ENCODE measurements around the gene RHNO1.
A peak's percentile ranks its signal among the peaks of the same experiment; 100 is the strongest.

Gene RHNO1

GRCh38 chr12:2853626-2854025, 23.4 kb upstream of the RHNO1 start:
- TF ChIP-seq, protein P1, sequence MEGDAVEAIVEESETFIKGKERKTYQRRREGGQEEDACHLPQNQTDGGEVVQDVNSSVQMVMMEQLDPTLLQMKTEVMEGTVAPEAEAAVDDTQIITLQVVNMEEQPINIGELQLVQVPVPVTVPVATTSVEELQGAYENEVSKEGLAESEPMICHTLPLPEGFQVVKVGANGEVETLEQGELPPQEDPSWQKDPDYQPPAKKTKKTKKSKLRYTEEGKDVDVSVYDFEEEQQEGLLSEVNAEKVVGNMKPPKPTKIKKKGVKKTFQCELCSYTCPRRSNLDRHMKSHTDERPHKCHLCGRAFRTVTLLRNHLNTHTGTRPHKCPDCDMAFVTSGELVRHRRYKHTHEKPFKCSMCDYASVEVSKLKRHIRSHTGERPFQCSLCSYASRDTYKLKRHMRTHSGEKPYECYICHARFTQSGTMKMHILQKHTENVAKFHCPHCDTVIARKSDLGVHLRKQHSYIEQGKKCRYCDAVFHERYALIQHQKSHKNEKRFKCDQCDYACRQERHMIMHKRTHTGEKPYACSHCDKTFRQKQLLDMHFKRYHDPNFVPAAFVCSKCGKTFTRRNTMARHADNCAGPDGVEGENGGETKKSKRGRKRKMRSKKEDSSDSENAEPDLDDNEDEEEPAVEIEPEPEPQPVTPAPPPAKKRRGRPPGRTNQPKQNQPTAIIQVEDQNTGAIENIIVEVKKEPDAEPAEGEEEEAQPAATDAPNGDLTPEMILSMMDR (IDR thresholded peaks at IDR 0.05; ENCODE audit: low read depth, low read length) = peak; percentile 93
- no peak overlapping the region for H3K4me3 ChIP-seq (ENCODE audit: low read depth, low read length)

GRCh38 chr12:2854669-2855453, 22.2 kb upstream of the RHNO1 start:
- H3K4me3 ChIP-seq (ENCODE audit: low read depth, low read length) = no peak overlapping the region
- TF ChIP-seq, protein P1 (IDR thresholded peaks at IDR 0.05; ENCODE audit: low read depth, low read length) = no peak

DNA sequence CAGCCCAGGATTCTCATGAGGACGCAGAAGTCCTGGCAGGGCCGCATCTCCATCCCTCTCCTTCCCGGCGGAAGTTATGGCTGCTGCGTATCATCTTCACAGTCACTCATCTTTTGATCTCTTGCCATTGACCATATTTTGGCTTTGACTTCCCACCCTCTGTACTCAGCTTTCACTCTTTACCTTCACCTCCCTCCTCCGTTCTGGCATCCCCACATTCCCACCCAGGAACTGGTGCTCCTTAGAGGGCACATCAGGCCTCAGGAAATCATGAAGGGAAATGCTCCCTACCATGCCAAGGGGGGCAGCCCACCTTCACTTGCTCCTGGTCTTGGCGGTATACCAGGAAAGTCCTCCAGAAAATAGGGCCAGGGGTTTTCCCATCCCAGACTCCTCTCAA, 21.5 kb upstream of the RHNO1 start:
- TF ChIP-seq, protein P1 (IDR thresholded peaks at IDR 0.05; ENCODE audit: low read depth, low read length) = no peak
- H3K4me3 ChIP-seq (ENCODE audit: low read depth, low read length) = no peak overlapping the region

- TF ChIP-seq, protein P1 (IDR thresholded peaks at IDR 0.05; ENCODE audit: low read depth, low read length) = no peak
- no peak overlapping the region for H3K4me3 ChIP-seq (ENCODE audit: low read depth, low read length)
Measured at GRCh38 chr12:2856051-2856450, 21.0 kb upstream of the RHNO1 start.

GRCh38 chr12:2857021-2857431, 20.0 kb upstream of the RHNO1 start, which contains the start of gene TEX52:
TEX52 (minus strand) TSS chr12:2857039; CDS start chr12:2857026, 13 bp downstream.
- H3K4me3 ChIP-seq (ENCODE audit: low read depth, low read length) = no peak within 1 kb of the TSS

DNA sequence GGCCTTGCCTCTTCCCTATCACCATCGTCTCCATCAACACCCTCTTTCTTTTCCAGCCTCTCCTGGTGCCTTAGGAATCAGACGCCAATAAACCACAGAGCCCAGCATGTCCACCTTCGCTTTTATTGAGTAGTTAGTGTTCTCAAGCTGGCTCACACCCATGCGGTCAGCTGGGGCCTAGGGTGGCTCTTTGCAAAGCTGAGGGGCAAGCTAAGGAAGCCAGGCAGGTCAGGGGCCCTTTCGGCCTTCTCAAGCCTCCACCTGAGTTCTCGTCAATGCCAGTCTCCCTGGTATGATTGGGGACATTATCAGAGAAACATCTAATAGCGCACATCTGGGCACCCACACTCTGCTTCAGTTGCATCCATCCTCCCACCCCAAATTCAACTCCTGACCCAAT, 19.4 kb upstream of the RHNO1 start:
- H3K4me3 ChIP-seq (ENCODE audit: low read depth, low read length) = no peak overlapping the region
- TF ChIP-seq, protein P1 (IDR thresholded peaks at IDR 0.05; ENCODE audit: low read depth, low read length) = no peak

More at GRCh38 chr12:2857021-2857431, 20.0 kb upstream of the RHNO1 start, which contains the start of gene TEX52:
- TF ChIP-seq, protein P1 (IDR thresholded peaks at IDR 0.05; ENCODE audit: low read depth, low read length) = no peak

DNA sequence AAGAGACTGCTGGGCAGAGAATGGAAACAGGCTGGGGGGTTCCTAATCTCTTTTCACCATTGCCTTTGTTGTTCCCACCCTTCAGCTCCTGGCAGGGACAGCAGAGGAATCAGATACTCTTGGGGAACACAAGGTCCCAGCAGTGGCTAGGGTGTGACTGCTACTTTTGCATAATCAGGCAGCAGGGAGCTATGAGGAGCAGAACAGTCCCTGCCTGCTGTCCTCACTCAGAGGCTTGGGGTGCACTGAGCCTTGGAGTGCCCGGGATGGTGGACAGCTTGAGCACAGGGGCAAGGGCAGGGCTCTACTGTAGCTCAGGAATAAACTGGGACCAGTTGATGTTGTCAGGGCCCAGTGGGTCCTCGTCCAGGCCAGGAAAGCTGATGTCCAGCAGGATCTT, 18.7 kb upstream of the RHNO1 start:
- H3K4me3 ChIP-seq (ENCODE audit: low read depth, low read length) = no peak overlapping the region
- TF ChIP-seq, protein P1 (IDR thresholded peaks at IDR 0.05; ENCODE audit: low read depth, low read length) = no peak
